ENCODE data around the gene NLRP9. TPM values are rescaled to one million over a fixed set of nuclear protein-coding genes. Genes with fewer than 3 reads are reported as not detected.

Gene NLRP9
- total and polyA plus RNA-seq, 2 of the 8 experiments (the other 6 are each of a cell fraction or from before 2014, with no cell fraction given), result not detected

DNA sequence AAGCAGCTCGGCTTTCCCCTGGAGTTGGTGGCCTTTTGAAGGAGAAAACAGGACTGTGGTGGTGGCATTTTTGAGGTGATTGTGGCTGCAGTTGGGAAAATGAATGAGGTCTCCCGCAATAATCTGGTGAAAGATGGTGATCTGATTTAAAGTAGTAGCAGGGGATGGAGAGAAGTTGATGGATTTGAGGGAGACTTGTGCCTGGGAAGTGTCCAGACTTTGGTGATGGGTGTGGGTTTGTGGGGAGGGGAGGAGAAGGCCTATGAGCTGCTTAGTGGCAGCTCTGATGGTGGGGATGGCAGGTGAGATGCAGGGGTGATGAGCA lies 67.2 kb downstream of the NLRP9 start (continued):
- TF ChIP-seq, protein P1, sequence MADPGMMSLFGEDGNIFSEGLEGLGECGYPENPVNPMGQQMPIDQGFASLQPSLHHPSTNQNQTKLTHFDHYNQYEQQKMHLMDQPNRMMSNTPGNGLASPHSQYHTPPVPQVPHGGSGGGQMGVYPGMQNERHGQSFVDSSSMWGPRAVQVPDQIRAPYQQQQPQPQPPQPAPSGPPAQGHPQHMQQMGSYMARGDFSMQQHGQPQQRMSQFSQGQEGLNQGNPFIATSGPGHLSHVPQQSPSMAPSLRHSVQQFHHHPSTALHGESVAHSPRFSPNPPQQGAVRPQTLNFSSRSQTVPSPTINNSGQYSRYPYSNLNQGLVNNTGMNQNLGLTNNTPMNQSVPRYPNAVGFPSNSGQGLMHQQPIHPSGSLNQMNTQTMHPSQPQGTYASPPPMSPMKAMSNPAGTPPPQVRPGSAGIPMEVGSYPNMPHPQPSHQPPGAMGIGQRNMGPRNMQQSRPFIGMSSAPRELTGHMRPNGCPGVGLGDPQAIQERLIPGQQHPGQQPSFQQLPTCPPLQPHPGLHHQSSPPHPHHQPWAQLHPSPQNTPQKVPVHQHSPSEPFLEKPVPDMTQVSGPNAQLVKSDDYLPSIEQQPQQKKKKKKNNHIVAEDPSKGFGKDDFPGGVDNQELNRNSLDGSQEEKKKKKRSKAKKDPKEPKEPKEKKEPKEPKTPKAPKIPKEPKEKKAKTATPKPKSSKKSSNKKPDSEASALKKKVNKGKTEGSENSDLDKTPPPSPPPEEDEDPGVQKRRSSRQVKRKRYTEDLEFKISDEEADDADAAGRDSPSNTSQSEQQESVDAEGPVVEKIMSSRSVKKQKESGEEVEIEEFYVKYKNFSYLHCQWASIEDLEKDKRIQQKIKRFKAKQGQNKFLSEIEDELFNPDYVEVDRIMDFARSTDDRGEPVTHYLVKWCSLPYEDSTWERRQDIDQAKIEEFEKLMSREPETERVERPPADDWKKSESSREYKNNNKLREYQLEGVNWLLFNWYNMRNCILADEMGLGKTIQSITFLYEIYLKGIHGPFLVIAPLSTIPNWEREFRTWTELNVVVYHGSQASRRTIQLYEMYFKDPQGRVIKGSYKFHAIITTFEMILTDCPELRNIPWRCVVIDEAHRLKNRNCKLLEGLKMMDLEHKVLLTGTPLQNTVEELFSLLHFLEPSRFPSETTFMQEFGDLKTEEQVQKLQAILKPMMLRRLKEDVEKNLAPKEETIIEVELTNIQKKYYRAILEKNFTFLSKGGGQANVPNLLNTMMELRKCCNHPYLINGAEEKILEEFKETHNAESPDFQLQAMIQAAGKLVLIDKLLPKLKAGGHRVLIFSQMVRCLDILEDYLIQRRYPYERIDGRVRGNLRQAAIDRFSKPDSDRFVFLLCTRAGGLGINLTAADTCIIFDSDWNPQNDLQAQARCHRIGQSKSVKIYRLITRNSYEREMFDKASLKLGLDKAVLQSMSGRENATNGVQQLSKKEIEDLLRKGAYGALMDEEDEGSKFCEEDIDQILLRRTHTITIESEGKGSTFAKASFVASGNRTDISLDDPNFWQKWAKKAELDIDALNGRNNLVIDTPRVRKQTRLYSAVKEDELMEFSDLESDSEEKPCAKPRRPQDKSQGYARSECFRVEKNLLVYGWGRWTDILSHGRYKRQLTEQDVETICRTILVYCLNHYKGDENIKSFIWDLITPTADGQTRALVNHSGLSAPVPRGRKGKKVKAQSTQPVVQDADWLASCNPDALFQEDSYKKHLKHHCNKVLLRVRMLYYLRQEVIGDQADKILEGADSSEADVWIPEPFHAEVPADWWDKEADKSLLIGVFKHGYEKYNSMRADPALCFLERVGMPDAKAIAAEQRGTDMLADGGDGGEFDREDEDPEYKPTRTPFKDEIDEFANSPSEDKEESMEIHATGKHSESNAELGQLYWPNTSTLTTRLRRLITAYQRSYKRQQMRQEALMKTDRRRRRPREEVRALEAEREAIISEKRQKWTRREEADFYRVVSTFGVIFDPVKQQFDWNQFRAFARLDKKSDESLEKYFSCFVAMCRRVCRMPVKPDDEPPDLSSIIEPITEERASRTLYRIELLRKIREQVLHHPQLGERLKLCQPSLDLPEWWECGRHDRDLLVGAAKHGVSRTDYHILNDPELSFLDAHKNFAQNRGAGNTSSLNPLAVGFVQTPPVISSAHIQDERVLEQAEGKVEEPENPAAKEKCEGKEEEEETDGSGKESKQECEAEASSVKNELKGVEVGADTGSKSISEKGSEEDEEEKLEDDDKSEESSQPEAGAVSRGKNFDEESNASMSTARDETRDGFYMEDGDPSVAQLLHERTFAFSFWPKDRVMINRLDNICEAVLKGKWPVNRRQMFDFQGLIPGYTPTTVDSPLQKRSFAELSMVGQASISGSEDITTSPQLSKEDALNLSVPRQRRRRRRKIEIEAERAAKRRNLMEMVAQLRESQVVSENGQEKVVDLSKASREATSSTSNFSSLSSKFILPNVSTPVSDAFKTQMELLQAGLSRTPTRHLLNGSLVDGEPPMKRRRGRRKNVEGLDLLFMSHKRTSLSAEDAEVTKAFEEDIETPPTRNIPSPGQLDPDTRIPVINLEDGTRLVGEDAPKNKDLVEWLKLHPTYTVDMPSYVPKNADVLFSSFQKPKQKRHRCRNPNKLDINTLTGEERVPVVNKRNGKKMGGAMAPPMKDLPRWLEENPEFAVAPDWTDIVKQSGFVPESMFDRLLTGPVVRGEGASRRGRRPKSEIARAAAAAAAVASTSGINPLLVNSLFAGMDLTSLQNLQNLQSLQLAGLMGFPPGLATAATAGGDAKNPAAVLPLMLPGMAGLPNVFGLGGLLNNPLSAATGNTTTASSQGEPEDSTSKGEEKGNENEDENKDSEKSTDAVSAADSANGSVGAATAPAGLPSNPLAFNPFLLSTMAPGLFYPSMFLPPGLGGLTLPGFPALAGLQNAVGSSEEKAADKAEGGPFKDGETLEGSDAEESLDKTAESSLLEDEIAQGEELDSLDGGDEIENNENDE (IDR thresholded peaks at IDR 0.05; ENCODE audit: insufficient replicate concordance, low read length), result no peak
- TF ChIP-seq SAP30 (IDR thresholded peaks at IDR 0.05; ENCODE audit: insufficient read depth, insufficient replicate concordance, low read length) (no peak), SP2 (IDR thresholded peaks at IDR 0.05; ENCODE audit: low read length) (no peak), CBX8 (IDR thresholded peaks at IDR 0.05; ENCODE audit: borderline replicate concordance, low read depth, low read length) (no peak), CBX5 (IDR thresholded peaks at IDR 0.05; ENCODE audit: low read depth, low read length) (no peak)

Measured in H1 (cell line).